ENCODE results near the gene GTPBP10.
A peak's percentile ranks its signal among the peaks of the same experiment; 100 is the strongest.
"Not testable (repeated sequence)": the region's sequence is repeated elsewhere in the genome, so short reads cannot be mapped to it uniquely, and the experiment has no call there.

Gene GTPBP10

DNA sequence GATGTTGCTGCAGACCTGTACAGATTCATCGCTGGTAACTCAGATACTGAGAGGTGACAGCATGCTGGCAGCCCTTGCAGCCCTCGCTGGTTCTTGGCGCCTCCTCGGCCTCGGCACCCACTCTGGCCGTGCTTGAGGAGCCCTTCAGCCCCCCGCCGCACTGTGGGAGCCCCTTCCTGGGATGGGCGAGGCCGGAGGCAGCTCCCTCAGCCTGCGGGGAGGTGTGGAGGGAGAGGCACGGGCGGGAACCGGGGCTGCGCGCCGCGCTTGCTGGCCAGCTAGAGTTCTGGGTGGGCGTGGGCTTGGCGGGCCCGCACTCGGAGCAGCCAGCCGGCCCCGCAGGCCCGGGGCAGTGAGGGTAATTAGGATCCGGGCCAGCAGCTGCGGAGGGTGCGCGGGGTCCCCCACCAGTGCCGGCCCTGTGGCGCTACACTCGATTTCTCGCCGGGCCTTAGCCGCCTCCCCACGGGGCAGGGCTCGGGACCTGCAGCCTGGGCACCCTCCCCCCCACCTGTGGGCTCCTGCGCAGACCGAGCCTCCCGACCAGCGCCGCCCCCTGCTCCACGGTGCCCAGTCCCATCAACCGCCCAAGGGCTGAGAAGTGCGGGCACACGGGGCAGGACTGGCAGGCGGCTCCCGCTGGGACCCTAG is 12.2 kb upstream of the GTPBP10 start:
- TF ChIP-seq CTCF (IDR thresholded peaks at IDR 0.05; ENCODE audit: low read length, missing control alignments), result no peak
- H3K4me3 ChIP-seq (replicated peaks; ENCODE audit: low read depth, low read length), result no peak overlapping the region
- DNase-seq (ENCODE audit: low read depth), result no peak

DNA sequence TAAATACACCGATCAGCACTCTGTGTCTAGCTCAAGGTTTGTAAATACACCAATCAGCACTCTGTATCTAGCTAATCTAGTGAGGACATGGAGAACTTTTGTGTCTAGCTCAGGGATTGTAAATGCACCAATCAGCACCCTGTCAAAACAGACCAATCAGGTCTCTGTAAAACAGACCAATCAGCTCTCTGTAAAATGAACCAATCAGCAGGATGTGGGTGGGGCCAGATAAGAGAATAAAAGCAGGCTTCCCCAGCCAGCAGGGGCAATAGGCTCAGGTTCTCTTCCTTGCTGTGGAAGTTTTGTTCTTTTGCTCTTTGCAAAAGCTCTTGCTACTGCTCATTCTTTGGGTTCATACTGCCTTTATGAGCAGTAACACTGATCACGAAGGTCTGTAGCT is 11.6 kb upstream of the GTPBP10 start:
- DNase-seq (ENCODE audit: low read depth); H3K4me3 ChIP-seq (replicated peaks; ENCODE audit: low read depth, low read length): not testable (repeated sequence)

DNA sequence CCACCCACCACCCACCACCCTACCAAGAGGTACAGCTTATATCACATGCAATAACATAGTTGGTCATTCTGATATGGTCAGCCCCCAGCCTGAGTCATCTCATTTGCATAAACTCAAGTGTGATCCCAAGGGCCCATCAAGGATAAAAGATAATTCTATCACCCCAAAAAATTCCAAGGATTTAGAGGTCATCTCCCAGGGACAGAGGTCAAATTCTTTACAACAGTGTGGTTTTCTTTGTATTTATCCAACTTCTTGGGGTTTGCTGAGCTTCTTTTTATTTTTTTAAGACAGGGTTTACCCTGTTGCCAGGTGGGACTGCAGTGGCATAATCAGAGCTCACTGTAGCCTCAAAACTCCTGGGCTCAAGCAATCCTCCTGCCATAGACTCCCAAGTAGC is 9.4 kb upstream of the GTPBP10 start:
- TF ChIP-seq CTCF (IDR thresholded peaks at IDR 0.05; ENCODE audit: low read length, missing control alignments), result no peak
- no peak overlapping the region for H3K4me3 ChIP-seq (replicated peaks; ENCODE audit: low read depth, low read length)
- no peak for DNase-seq (ENCODE audit: low read depth)

DNA sequence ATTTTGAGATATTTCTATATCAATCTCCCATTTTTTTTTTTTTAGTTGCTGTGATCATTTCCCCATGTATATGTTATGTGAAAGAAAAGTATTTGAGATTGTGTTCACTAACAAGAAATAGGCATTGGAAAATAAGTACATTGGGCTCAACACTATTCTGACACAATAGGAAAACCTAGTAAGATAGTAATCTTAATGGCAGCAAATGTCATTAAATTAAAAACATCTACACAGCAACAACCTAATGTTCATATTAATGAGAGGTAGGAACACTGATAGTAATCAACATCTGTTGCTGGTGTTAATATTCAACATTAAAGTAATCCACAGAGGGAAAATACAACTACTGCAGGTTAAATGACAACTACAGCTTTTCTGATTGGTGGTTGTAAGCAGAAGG is 1.5 kb upstream of the GTPBP10 start:
- no peak overlapping the region for H3K4me3 ChIP-seq (replicated peaks; ENCODE audit: low read depth, low read length)
- DNase-seq (ENCODE audit: low read depth), result no peak
- no peak for TF ChIP-seq CTCF (IDR thresholded peaks at IDR 0.05; ENCODE audit: low read length, missing control alignments)

DNA sequence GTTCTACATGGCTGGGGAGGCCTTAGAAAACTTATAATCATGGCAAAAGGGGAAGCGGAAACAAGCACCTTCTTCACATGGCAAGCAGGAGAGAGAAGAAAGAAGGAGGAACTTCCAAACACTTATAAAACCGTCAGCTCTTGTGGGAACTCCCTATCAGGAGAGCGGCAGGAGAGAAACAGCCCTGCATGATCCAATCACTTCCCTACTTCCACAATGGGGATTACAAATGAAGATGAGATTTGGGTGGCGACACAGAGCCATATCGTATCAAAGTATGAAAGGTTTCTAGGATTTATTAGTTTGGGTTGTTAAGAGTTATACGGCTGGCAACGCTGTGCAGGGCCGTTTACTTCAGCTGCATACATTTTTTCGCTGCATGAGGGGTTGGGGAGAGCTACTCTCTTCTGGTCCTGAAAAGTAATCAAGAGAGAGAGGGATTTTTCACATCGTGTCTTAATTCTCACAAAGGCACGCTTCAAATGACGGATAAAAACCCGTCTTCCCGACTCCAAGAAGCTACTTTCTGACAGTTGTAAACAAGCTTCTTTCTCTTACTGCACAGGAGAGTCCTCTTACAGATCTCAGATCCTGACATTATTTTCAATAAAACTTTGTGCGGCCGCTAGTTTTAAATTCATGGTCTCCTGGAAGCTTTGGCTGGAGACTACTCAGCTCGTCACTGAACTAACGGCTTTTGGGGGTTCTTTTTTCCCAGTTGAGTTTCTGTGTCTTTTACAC is 751 bp upstream of the GTPBP10 start:
- TF ChIP-seq CTCF (IDR thresholded peaks at IDR 0.05; ENCODE audit: low read length, missing control alignments), result no peak
- peak overlapping the region; percentile 99 for H3K4me3 ChIP-seq (replicated peaks; ENCODE audit: low read depth, low read length)
- DNase-seq (ENCODE audit: low read depth), result peak; percentile 50

GRCh38 chr7:90347759-90348158 is 1.2 kb downstream of the GTPBP10 start:
- peak overlapping the region; percentile 99 for H3K4me3 ChIP-seq (replicated peaks; ENCODE audit: low read depth, low read length)
- no peak for TF ChIP-seq CTCF (IDR thresholded peaks at IDR 0.05; ENCODE audit: low read length, missing control alignments)
- no peak for DNase-seq (ENCODE audit: low read depth)

DNA sequence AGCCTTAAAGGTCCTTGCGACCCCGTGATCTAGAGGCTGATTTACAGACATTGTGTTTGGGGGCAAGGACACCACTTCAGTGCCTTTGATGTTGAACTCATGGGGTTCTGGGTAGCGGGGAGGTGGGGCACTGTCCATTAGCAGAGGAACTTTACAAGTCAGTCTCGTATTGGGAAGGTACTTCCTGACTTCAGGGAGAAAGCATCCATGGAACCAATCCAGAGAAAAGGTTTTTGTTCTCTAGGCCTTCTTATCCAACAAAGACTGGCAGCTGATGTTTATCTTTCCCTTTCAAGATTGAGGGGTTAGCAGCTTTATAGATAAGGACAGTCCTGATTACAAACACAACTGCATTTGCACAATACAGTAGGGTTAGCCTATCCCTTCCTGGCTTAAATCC is 2.8 kb downstream of the GTPBP10 start:
- no peak overlapping the region for H3K4me3 ChIP-seq (replicated peaks; ENCODE audit: low read depth, low read length)
- no peak for TF ChIP-seq CTCF (IDR thresholded peaks at IDR 0.05; ENCODE audit: low read length, missing control alignments)
- DNase-seq (ENCODE audit: low read depth), result no peak

DNA sequence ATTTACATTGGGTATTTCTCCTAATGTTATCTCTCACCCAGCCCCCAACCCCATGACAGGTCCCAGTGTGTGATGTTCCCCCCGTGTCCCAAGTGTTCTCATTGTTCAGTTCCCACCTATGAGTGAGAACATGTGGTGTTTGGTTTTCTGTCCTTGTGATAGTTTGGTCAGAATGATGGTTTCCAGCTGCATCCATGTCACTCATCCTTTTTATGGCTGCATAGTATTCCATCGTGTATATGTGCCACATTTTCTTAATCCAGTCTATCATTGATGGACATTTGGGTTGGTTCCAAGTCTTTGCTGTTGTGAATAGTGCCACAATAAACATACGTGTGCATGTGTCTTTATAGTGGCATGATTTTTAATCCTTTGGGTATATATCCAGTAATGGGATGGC is 3.5 kb downstream of the GTPBP10 start:
- DNase-seq (ENCODE audit: low read depth); H3K4me3 ChIP-seq (replicated peaks; ENCODE audit: low read depth, low read length): not testable (repeated sequence)

Measured in fibroblast of pulmonary artery (primary cell).